GM13977 (cell line): ENCODE measurements around the gene DTYMK.

Source experiments
- DNase-seq: peaks from one replicate; pipeline ENCODE4 v3.0.0; 2012; ENCODE audit warnings: low spot score
- CTCF ChIP-seq: IDR thresholded peaks from 2 replicates; pipeline ENCODE4 v1.5.1; 2012; ENCODE audit warnings: mild to moderate bottlenecking, control low read depth; ENCODE audit not compliant: insufficient read depth; ENCODE audit errors: extremely low read depth, missing control alignments
- in situ Hi-C: fragments of 300-500 bp; cut with MboI; formaldehyde crosslinking; loops from one replicate; pipeline ENCODE4 v1.12.0; 2022; ENCODE audit warnings: low sequenced_read_pairs, low pct_unique_long_range_greater_than_20kb, mixed read lengths, inconsistent platforms; ENCODE audit not compliant: unreplicated experiment

The DTYMK gene

DNA sequence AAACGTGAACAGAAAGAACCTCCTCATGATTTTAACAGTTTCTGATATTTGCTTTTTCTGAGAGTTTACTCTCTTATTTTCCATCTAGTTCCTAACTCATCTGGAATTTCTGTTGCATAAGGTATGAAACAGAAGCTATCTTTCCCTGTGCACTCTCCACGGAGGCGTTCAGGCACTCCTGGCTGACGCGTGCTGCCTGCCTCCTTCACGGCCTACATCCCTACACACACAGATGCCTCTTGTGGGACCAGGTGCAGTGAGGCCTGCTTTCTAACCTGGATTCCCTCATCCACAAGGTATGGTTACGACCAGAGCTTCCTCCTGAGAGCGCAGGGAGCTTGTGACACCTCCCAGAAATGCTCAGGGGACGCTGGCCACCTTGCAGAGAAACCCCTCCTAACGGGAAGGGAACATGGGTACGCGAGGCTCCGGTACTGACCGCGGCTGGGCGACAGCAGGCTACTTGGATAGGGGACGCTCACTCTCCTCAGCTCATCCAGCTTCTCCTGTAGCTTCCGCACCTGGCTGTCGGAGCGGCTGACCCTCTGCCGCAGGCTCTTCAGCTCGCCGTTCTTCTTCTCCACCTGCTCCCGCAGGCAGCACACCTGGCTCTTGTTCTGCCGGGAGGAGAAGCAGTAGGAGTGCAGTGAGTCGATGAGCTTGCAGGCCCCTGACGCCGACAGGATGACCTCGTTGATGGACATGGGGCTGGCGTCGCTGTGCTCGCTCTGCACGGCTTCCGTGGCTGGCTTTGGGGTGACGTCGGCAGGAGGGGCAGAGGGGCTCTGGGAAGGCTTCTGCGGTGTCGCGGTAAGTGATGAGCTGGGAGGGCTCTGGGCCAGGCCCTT, 53.9 kb downstream of the DTYMK start:
- TF ChIP-seq CTCF: no peak
- in situ Hi-C loops: no loop called here
- DNase-seq: no peak

DNA sequence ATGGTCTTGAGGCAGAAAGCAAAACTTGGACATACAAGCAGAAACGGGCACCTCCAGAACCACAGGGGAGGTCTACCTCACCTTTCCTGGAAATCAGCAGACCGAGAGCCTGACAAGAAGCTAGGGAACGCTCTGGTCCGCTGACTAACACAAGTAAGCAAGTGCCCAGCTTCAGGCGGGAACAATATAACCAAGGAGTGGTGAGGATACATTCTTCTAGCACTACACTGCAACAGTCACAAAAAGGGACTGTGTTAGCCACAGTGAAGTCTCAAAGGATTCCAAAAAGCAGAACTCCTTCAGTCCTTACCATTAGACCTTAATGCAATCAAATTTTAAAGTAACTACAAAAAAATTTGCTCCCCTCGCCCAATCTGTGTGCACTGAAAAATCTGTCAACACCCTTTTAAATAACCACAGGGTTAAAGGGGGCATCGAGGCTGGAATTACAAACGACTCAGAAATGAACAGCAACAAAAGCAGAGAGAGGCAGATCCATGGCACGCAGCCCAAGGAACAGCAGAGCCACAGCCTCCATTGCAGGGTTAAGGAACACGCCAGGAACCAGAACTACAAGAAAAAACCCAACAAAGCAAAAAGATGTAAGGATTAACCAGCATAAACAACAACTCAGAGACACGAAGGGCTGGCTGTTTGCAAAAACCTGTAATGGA, 56.7 kb downstream of the DTYMK start:
- no peak for TF ChIP-seq CTCF
- DNase-seq: no peak
- in situ Hi-C loops: no loop called here

- in situ Hi-C loops: no loop called here
- no peak for TF ChIP-seq CTCF
- no peak for DNase-seq
These were observed 58.9 kb downstream of the DTYMK start for GRCh38 chr2:241627675-241628074.
